ENCODE measurements around the gene RNASE13. TPM values are rescaled to one million over a fixed set of nuclear protein-coding genes. Genes with fewer than 3 reads are reported as not detected.

Gene RNASE13
- total and polyA plus RNA-seq, 2 experiments from 2014 or later, result not detected

- Histone ChIP-seq H2AFZ (no peak overlapping the region), H3K27me3 (ENCODE audit: insufficient read depth) (no peaks in the 10 kb centered on the region), H3K79me2 (replicated peaks; ENCODE audit: insufficient read depth) (peaks cover 7% of the 10 kb centered on the region; the same call in 1 of the 2 replicates), H3K4me2 (no peak overlapping the region), H4K20me1 (replicated peaks; ENCODE audit: insufficient read depth) (no peaks in the 10 kb centered on the region; the same call in 1 of the 2 replicates), H3K4me1 (ENCODE audit: insufficient read depth) (peaks cover 6% of the 10 kb centered on the region), H3K27ac (ENCODE audit: low read depth) (no peak overlapping the region), H3K36me3 (ENCODE audit: insufficient read depth) (peaks cover 42% of the 10 kb centered on the region), H3F3A (replicated peaks; ENCODE audit: low read depth) (0 out of 2 replicates have a peak, but pooled peaks cover 4% of the 10 kb centered on the region), H3K9me2 (ENCODE audit: insufficient read depth) (no peaks in the 10 kb centered on the region), H3K4me3 (no peak overlapping the region)
- H3K27ac Mint-ChIP-seq, result no peak overlapping the region
- peaks cover 2% of the 10 kb centered on the region for H3K27me3 Mint-ChIP-seq (ENCODE audit: insufficient read depth, low read depth, poor library complexity)
- peaks cover 45% of the 10 kb centered on the region for H3K36me3 Mint-ChIP-seq (ENCODE audit: low read depth)
- no peak for ATAC-seq
- no peak for DNase-seq (ENCODE audit: low spot score)
- TF ChIP-seq ETS1 (IDR thresholded peaks at IDR 0.05) (no peak), ZNF114 (CRISPR knock-in tag; IDR thresholded peaks at IDR 0.05) (no peak), JUNB (IDR thresholded peaks at IDR 0.05; ENCODE audit: unreplicated experiment) (no peak), CTCF (conservative IDR thresholded peaks at IDR 0.05; ENCODE audit: low read depth in 2 of 2) (no peak), POLR2AphosphoS5 (IDR thresholded peaks at IDR 0.05; ENCODE audit: low read depth) (no peak), STAT1 (IDR thresholded peaks at IDR 0.05; ENCODE audit: unreplicated experiment) (no peak), EZH2phosphoT487 (IDR thresholded peaks at IDR 0.05; ENCODE audit: unreplicated experiment) (no peak), ZNF462 (CRISPR knock-in tag; IDR thresholded peaks at IDR 0.05) (no peak), NANOG (IDR thresholded peaks at IDR 0.05; ENCODE audit: borderline replicate concordance) (no peak), ZNF331 (CRISPR knock-in tag; IDR thresholded peaks at IDR 0.05; ENCODE audit: low read depth) (no peak), CREB1 (CRISPR knock-in tag; IDR thresholded peaks at IDR 0.05; ENCODE audit: low read depth) (no peak)
- no peak overlapping the region for H3K4me3 Mint-ChIP-seq
- H3K4me1 Mint-ChIP-seq, result peaks cover 23% of the 10 kb centered on the region
- H3K9me3 Mint-ChIP-seq, result no peaks in the 10 kb centered on the region
Observed at GRCh38 chr14:20997115-20997514, 37.5 kb downstream of the RNASE13 start.
